ENCODE measurements around the gene FLCN. TPM values are rescaled to one million over a fixed set of nuclear protein-coding genes. Genes with fewer than 3 reads are reported as not detected.
A peak's percentile ranks its signal among the peaks of the same experiment; 100 is the strongest.
"Not testable (repeated sequence)": the region's sequence is repeated elsewhere in the genome, so short reads cannot be mapped to it uniquely, and the experiment has no call there.

Gene FLCN
- 11.8 and 15.7 TPM in 2 replicates for polyA plus RNA-seq (2014; cell fraction: cytosol; rRNA removed)
- polyA plus RNA-seq (2014; cell fraction: nucleus; rRNA removed): 29.5 and 32.0 TPM in 2 replicates

DNA sequence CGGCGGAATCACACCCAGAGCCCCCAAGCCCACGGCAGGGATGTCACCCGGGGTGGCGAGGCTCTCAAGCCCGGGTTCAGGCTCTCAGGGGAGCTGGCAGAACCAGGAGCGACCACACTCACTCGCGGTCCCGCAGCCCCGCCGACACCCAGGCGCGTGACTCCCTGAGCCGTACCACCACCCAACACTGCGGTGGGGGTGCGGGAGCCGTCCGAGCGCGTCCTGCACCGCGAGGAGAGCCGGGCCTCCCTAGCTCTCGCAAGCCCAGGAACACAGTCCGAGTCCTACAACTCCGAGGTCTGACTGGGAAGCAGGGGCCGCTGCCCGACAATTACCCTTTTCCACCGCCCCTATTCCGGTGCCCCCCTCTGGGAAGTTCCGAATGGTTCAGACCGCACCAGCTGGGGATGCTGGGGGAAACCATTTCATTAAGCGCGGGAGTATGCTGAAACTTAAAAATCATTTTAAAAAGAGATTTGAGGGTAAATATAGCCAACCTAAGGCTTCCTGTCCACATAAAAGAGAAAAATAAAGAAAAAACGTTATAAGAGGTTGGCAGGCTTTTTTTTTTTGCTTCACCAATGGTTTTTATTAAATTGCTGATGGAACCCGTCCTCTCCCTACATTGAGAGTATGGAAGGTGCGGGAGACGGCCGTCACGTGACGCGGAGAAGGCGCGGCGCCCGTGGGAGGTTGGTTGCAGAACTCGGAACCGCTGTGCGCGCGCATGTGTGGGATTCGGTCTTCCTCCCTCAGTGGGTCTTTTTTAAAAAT, at the start of gene FLCN:
TSS of gene FLCN (minus strand) at position 143 of the 774 bp plus-strand sequence. CDS start 9,031 bp downstream, outside the sequence.
- peak; percentile 92 for DNase-seq (ENCODE audit: low spot score)

GRCh38 chr17:17285951-17286350, 49.0 kb upstream of the FLCN start:
- DNase-seq (ENCODE audit: low spot score): no peak

- DNase-seq (ENCODE audit: low spot score): peak; percentile 98
Measured at GRCh38 chr17:17280613-17281549, 43.9 kb upstream of the FLCN start, which contains the start of gene COPS3. COPS3 (minus strand) TSS chr17:17281246; CDS start chr17:17281186, 60 bp downstream.

GRCh38 chr17:17279316-17279715, 42.3 kb upstream of the FLCN start:
- no peak for DNase-seq (ENCODE audit: low spot score)

GRCh38 chr17:17277431-17277830, 40.5 kb upstream of the FLCN start:
- DNase-seq (ENCODE audit: low spot score): not testable (repeated sequence)

- DNase-seq (ENCODE audit: low spot score): no peak
Measured at GRCh38 chr17:17275971-17276370, 39.0 kb upstream of the FLCN start.

DNA sequence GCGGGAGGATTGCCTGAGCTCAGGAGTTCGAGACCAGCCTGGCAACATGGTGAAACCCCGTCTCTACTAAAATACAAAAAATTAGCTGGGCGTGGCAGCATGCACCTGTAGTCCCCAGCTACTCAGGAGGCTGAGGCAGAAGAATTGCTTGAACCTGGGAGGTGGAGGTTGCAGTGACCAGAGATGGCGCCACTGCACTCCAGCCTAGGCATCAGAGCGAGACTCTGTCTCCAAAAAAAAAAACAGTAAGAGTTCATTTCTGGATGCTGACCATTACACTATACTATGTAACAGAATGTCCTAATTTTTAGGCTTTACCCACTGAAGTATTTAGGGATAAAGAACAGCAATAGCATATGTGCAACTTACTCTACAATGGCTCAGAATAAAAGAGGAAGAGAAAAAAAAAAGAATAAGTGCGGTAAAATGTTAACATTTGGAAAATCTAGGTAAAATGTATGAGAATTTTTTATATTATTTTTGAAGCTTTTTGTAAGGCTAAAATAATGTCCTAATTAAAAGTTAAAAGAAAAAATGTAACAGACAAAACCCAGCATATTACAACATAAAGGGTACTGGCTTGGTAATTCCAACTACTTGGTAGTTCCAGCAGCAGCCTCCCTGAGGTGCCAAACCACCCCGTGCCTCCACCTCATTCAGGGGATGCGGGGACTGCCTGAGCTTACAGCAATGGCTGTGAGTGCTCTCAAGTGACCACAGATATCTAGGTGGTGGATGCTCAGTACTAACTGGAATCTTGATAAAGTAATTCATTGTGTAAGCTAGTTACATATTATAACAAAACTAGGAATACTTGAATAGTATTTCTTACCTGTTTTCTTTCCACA, 33.2 kb upstream of the FLCN start:
- DNase-seq (ENCODE audit: low spot score): no peak

- DNase-seq (ENCODE audit: low spot score): no peak
Measured at GRCh38 chr17:17264430-17264829, 27.5 kb upstream of the FLCN start.

DNA sequence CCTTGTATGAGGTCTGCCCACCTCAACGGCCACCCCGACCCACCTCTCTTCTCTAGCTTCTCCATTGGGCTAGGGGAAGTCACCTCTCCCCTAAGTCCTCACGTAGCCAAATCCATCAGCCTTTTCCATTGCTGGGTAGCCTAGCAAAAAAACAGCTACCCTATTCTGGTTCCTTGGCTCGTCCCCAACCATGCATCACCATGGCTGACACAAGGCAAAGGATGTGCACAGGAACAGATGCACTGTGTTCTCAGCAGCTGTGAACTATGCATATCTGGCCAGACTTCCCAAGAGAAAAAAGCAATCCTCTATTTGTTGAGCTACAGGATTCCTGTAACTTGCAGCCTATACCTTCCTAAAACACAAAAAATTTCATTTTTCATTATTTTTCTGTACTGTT, 22.0 kb upstream of the FLCN start:
- DNase-seq (ENCODE audit: low spot score): no peak

DNA sequence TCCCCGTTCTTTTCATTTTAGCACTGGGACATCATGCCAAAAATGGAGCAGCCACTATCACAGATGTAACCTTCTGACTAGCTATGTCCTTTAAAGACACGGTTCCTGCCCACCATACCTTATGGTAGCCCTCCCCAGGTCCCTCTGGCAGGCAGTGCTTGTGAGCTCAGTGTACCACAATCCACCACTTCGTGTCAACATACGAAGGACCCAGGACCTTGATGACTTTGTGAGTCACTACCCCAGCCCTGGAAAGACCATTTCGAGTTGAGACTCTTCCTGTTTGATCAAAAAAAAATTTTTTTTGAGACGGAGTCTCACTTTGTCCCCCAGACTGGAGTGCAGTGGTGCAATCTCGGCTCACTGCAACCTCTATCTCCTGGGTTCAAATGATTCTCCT, 21.0 kb upstream of the FLCN start:
- DNase-seq (ENCODE audit: low spot score): no peak

DNA sequence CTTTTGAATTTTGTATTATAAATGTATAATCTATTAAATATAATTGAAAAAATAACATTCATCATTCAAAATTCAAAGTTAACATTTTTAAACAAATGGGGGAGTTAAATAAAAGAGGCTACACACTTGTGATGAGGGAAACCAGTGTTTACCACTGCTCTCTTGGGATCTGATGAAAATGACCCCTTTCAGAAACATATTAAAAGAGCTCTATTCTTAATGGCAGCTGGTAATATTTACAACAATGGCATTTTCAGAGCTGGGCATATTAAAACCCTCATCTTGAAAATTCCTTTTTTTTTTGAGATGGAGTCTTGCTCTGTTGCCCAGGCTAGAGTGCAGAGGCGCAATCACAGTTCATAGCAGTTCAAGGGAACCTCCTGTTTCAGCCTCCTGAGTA, 19.3 kb upstream of the FLCN start:
- DNase-seq (ENCODE audit: low spot score): no peak

DNA sequence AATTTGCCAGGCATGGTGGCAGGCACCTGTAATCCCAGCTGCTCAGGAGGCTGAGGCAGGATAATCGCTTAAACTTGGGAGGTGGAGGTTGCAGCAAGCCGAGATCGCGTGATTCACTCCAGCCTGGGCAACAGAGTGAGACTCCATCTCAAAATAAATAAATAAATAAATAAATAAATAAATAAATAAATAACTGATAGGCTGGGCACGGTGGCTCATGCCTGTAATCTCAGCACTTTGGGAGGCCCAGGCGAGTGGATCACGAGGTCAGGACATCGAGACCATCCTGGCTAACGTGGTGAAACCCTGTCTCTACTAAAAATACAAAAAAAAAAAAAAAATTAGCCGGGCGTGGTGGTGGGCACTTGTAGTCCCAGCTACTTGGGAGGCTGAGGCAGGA, 18.7 kb upstream of the FLCN start:
- not testable (repeated sequence) for DNase-seq (ENCODE audit: low spot score)

DNA sequence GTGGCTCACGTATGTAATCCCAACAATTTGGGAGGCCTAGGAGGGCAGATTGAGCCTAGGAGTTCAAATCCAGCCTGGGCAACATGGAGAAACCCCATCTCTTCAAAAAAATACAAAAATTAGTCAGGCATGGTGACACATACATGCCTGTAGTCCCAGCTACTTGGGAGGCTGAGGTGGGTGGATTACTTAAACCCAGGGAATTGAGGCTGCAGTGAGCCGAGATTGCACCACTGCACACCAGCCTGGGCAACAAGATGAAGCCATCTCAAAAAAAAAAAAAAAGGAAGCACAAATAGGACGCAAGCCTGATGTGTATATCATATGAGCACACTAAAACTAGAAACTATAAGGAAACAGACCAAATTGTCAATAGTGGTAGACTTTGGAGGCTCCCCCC, 17.1 kb upstream of the FLCN start:
- no peak for DNase-seq (ENCODE audit: low spot score)

DNA sequence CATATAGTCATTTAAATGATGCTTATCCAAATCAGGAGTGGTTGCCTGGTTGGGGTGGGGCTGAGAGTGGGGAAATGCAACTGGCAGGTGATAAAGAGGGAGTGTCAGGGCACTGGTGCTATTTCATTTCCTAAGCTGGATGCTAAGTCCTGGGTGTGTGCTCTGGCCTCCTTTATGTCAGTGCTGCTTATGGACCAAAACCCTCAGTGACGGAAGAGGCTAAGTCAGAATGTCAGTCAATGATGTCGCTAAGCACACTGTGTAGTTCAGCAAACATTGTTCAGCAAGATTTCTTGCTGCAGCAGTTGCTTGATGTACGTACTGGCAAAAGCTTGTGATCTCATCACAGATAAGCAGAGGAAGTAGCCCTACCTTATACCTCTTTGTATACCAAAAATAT, 16.4 kb upstream of the FLCN start:
- DNase-seq (ENCODE audit: low spot score): no peak

DNA sequence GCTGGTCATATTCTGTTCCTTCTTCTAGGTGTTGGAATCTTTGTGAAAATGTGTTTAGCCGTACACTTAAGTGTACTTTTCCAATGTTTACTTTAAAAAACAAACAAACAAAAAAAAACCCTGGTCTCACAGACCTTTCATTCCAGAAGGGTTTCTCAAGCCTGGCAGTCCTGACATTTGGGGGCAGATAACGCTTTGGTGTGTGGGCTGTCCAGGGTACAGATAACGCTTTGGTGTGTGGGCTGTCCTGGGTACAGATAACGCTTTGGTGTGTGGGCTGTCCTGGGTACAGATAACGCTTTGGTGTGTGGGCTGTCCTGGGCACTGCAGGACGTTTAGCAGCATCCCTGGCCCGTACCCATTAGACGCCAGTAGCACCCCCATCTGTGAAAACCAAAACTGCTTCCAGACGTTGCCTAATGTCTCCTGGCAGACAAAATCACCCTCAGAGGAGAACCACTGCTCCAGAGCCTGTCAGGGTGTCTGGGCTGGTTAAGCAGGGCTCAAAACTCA, 15.2 kb upstream of the FLCN start:
- no peak for DNase-seq (ENCODE audit: low spot score)

- no peak for DNase-seq (ENCODE audit: low spot score)
Measured at GRCh38 chr17:17246879-17247278, 9.9 kb upstream of the FLCN start.

- no peak for DNase-seq (ENCODE audit: low spot score)
Measured at GRCh38 chr17:17243163-17243562, 6.2 kb upstream of the FLCN start.

GRCh38 chr17:17242246-17242645, 5.3 kb upstream of the FLCN start:
- DNase-seq (ENCODE audit: low spot score): no peak

DNA sequence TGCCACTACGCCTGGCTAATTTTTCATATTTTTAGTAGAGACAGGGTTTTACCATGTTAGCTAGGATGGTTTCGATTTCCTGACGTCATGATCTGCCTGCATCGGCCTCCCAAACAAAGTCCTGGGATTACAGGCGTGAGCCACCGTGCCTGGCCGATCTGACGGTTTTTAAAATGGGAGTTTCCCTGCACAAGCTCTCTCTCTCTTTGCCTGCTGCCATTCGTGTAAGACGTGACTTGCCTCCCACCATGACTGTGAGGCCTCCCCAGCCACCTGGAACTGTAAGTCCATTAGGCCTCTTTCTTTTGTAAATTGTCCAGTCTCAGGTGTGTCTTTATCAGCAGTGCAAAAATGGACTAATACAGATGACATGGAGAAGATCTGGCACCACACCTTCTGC, 4.7 kb upstream of the FLCN start:
- DNase-seq (ENCODE audit: low spot score): no peak

DNA sequence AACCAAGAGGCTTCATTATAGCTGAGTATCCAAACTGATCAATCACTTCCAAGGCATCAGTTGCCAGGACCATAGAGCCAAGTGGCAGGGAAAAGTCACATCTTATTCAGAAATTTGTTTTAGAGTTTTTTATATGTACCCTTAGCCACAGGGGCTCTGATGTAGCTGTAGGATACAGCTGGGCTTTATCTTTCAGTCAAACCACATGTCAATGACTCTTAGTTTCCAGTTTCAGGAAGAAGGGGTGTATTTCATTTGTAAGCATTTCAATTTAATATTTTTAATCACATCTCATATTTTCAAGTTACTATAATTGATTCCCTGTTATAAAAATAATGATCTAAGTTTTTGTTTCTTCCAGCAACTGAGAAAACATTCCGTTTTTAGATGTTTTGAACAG, 2.9 kb upstream of the FLCN start:
- DNase-seq (ENCODE audit: low spot score): no peak

Data from SK-N-DZ (cell line).